AG04449 (cell line): ENCODE data around the gene RNASEL.

ENCODE experiments used
- CTCF ChIA-PET: fragments of 350-600 bp; formaldehyde crosslinking; extraction: SDS; loops from one replicate; lab custom pipeline; 2021; ENCODE audit warnings: antibody characterized with exemption; lab: Yijun Ruan, JAX
- POLR2A ChIA-PET: fragments of 400-600, 350-600 bp; formaldehyde crosslinking; extraction: SDS; loops from one replicate; lab custom pipeline; 2020; ENCODE audit warnings: antibody characterized with exemption, inconsistent platforms; lab: Yijun Ruan, JAX
- DNase-seq: peaks from one replicate; pipeline ENCODE4 v3.0.0-alpha.2; 2010; ENCODE audit warnings: low read depth, low spot score
- H3K4me3 ChIP-seq: 2 replicates; pipeline ENCODE4 v1.5.1; 2011; ENCODE audit warnings: low read depth, mild to moderate bottlenecking, control low read depth, low read length
- TF ChIP-seq, protein P1 (sequence below): IDR thresholded peaks from one replicate; pipeline ENCODE4 v1.5.1; 2011; ENCODE audit warnings: mild to moderate bottlenecking, moderate library complexity, low read length, control low read depth, inconsistent platforms; ENCODE audit not compliant: insufficient read depth; ENCODE audit errors: missing control alignments

Gene RNASEL

GRCh38 chr1:182631954-182632353 lies 42.9 kb upstream of the RNASEL start:
- TF ChIP-seq, protein P1, sequence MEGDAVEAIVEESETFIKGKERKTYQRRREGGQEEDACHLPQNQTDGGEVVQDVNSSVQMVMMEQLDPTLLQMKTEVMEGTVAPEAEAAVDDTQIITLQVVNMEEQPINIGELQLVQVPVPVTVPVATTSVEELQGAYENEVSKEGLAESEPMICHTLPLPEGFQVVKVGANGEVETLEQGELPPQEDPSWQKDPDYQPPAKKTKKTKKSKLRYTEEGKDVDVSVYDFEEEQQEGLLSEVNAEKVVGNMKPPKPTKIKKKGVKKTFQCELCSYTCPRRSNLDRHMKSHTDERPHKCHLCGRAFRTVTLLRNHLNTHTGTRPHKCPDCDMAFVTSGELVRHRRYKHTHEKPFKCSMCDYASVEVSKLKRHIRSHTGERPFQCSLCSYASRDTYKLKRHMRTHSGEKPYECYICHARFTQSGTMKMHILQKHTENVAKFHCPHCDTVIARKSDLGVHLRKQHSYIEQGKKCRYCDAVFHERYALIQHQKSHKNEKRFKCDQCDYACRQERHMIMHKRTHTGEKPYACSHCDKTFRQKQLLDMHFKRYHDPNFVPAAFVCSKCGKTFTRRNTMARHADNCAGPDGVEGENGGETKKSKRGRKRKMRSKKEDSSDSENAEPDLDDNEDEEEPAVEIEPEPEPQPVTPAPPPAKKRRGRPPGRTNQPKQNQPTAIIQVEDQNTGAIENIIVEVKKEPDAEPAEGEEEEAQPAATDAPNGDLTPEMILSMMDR = no peak
- ChIA-PET CTCF (no interaction called here), POLR2A (no interaction called here)
- DNase-seq = no peak
- H3K4me3 ChIP-seq = no peak overlapping the region

- ChIA-PET CTCF (no interaction called here), POLR2A (no interaction called here)
- TF ChIP-seq, protein P1 = no peak
- no peak for DNase-seq
- no peak overlapping the region for H3K4me3 ChIP-seq
These were observed 42.1 kb upstream of the RNASEL start for GRCh38 chr1:182631053-182631677.

DNA sequence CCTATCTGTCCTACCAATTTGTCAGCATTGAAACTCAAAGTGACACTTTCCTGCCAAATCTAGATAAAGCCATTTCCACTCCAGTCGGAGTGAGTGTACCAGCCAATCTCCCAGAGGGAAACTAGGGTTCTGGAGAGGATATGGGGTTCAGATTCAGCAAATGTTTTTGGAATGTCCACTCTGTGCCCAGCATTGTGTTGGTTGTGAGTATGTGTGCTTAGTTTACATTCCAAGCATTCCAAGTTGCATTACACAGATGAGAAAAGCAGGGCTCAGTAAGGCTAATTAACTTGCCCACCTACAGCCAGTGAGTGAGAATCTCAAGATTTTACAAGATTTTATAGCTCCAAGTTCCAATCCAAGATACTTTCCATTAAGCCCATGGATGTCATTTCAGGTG lies 41.5 kb upstream of the RNASEL start:
- no peak overlapping the region for H3K4me3 ChIP-seq
- TF ChIP-seq, protein P1 = no peak
- CTCF ChIA-PET = no interaction called here
- POLR2A ChIA-PET = no interaction called here
- no peak for DNase-seq

DNA sequence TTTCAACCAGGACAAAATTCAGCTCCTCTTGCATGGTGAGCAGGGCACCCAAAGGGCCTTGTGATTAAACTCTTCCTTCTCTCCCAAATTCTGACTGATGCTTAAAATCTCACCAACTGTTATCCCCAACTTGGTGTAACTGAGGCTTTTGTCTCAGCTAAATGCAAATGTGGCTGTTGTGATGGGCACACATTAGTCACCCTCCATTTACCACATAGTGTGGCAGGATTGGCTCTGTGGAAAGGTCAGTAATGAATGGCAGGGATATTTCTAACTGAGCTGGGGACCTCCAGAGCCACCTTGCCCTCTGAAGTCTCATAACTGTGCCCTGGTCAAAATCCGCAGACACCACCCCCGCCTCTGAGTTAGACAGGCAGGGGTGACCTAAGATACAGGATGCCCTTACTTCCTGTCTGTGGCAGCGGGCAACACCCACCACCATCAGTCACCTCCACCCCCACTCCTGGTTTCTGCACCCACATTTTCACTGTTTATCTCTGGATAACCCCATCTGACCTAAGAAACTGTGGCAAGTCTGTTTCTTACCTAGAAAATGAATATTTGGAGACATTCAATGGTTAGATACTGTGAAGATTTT lies 40.5 kb upstream of the RNASEL start:
- TF ChIP-seq, protein P1 = no peak
- POLR2A ChIA-PET = no interaction called here
- CTCF ChIA-PET = interaction anchor here (0.8 to 2.1 kb wide), 3 partner anchors 29 to 159 kb away, joined by 3 to 7 read pairs (median 3); no protein-coding TSS in a partner anchor
- no peak overlapping the region for H3K4me3 ChIP-seq
- no peak for DNase-seq

DNA sequence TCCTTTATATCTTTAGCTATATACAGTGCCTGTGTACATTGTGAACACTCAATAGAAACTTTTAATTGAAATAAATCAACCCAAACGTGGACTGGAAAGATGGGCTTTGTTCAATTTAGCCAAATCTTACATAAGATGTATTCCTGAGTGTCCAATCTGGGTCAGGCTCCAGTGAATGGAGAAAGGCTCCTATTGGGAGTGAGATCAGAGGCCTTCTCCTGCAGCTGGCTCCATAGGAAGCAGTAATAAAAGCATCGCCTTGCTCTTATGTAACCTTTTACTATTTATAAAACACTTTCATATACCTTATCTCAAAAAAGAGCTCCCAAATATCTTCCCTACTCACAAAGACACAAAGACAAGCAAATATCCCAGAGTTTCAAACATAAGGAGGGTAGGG lies 40.0 kb upstream of the RNASEL start:
- ChIA-PET CTCF (interaction anchor here (0.8 to 2.1 kb wide), 2 partner anchors 154 to 159 kb away, joined by 3 to 7 read pairs; no protein-coding TSS in a partner anchor), POLR2A (no interaction called here)
- no peak for DNase-seq
- no peak overlapping the region for H3K4me3 ChIP-seq
- TF ChIP-seq, protein P1 = no peak

DNA sequence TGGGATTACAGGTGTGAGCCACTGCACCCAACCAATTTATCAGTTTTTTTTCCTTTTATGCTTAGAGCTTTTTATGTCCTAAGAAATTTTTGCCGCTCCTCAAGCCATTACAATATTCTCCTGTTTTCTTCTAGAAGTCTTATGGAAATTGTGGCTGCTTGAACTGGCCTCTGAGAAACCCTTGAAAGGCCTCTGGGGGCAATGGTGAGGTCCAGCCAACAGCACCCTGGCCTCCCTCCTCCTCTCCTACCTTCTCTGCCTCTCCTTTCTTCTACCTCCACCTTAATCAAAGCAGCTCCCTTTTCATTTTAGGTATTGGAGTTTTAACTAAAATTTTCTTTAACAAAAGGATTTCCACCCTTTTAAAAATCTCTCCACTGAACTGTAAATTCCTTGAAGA lies 39.6 kb upstream of the RNASEL start:
- ChIA-PET POLR2A (no interaction called here), CTCF (interaction anchor here (0.8 to 2.1 kb wide), 3 partner anchors 27 to 159 kb away, joined by 3 to 7 read pairs (median 6); no protein-coding TSS in a partner anchor)
- no peak overlapping the region for H3K4me3 ChIP-seq
- DNase-seq = no peak
- TF ChIP-seq, protein P1 = no peak
